AG08395 (cell line): ENCODE measurements around the gene GDPGP1.
A peak's percentile ranks its signal among the peaks of the same experiment; 100 is the strongest.

Source experiments
- DNase-seq: peaks from one replicate; pipeline ENCODE4 v3.0.0; 2012; ENCODE audit warnings: mixed read lengths, low spot score

The GDPGP1 gene

GRCh38 chr15:90205050-90205848, 28.8 kb upstream of the GDPGP1 start:
- no peak for DNase-seq

DNA sequence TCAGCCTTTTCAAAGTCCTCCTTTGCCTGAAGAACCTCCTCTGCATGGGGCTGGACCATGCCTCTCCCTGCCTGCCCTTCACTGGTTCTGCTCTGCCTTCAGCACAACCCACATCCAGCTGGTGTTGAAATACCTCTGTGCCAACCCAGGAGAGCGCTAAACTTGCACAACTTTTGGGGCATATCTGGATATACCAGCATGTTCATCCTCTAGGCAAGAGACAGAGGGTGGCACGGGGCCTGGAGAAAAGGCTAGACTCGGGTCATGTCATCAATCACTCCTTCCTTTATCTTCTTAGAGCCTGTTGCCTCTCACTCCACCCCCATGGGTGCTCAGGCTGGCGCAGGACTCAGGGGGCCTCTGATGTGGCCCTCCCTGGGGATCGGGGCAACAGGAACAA, 28.1 kb upstream of the GDPGP1 start:
- no peak for DNase-seq

DNA sequence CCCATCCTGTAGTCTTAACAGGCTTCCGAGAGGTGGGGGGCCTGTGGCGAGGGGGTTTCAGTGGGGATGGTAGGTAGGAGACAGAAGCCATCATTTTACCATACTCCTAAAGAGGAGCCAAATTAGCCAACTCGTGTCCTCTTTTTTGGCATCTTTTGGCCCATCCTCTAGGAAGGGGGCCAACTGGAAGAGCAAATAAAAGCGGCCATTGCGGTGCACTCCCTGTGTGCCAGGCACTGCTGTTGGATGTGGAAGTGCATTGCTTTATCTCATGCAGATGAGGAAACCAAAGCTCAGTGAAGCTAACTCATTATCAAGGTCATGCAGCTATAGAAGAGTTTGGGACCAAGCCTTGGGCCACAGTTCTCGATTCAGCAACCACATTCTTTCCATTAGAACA, 26.8 kb upstream of the GDPGP1 start:
- DNase-seq, result no peak

DNA sequence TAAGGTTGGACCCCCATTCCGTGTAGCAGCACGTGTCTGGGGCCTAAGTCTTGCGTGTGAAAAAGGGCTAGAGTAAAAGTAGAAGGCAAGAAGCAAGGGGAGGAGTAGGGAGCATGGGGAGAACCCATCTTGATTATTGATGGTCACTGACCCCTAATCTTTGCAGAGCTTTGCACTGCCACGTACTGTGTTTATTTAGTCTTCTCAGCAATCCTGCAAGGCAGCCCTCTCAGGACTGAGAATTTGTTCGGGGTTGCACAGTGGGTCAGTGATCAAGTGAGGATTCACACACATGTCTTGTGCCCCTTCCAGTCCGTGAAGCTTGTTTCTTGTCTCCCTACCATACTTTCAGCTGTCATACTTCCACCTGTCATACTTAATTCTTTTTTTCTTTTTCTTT, 25.7 kb upstream of the GDPGP1 start:
- no peak for DNase-seq

DNA sequence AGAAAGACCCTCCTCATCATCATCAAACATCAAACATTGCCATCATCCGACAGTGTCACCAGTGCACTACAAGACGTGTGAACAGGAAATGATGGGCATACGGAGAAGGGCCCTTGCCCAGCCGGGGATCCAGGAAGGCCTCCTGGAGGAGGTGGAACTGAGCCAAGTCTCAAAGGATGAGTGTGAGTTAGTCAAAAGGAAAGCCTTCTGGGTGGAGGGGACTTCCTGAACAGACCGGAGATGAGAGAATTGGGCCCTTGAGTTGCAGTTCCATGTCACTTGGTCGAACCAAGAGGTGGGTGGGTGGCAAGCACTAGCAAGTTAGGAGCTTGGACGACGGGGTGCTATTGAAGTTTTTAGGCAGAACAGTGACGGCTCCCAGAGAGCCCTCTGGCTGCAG, 24.4 kb upstream of the GDPGP1 start:
- DNase-seq, result no peak

DNA sequence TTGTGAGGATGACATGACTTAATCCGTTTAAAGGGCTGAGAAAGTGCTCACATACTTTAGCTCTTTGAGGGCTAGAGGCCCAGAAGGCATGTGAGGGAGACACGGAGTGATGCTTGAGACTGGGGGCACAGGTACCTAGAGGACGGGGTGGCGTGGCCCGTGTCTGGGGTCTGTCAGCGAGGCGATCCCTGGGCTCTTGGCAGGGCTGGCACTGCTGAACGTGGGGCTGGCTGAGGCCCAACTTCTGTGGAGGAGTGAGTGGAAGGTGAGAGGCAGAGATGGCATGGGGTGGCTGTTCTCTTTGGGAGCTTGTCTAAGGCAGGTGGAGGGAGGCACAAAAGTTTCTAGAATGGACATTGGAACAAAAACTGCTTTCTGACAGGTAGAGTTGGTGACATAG, 23.4 kb upstream of the GDPGP1 start:
- DNase-seq, result no peak

- no peak for DNase-seq
Observed at GRCh38 chr15:90211009-90211408, 23.0 kb upstream of the GDPGP1 start.

DNA sequence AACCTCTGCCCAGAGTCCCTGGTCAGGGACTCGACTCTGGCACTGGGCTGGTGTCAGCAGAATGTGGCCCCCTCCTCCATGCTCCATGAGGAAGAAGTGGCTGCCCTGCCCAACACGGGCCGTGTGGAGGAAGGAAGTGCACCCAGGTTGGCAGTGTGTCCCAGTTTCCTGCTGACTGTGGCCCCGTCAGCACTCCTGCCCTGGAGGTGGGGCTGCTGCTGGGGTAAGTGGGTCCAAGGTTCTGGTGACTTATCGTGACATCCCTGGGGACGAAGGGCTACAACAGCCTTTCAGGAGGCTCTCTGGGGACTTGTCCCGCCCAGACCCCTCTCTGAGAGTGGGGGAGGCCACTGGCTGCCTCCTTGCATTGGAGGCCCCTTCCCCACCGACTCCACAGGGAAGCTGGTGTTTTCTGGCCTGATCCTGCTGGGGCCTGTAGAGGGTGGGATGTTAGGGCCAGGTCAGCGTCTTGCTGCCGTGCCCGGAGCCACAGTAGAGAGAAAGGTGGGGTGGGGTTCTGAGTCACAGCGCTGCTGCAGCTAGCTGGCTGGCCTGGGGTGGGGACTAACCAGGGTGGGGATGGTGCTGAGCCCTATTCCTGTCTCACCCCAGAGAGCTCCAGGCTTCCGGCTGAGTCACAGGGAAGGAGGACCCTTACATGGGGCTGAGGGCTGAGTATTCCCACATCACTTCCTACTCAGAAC, 22.4 kb upstream of the GDPGP1 start:
- no peak for DNase-seq

GRCh38 chr15:90212221-90213098, 21.5 kb upstream of the GDPGP1 start:
- no peak for DNase-seq

- no peak for DNase-seq
Observed at GRCh38 chr15:90213122-90213817, 20.7 kb upstream of the GDPGP1 start.

DNA sequence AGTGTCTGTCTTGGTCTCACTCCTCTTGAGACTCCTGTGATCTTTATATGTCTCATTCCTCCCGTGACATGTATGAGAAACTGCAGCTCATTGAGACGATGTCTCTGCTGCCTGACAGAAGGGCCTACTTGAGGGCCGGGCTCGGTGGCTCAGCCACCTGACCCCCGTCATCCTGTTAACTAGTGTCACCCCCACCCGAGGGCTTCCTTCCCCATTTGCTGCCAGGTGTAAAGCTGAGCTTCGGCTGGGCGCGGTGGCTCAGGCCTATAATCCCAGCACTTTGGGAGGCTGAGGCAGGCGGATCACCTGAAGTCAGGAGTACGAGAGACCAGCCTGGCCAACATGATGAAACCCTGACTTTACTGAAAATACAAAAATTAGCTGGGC, 20.2 kb upstream of the GDPGP1 start:
- DNase-seq, result no peak

- peak; percentile 38 for DNase-seq
Observed at GRCh38 chr15:90214553-90215196, 19.3 kb upstream of the GDPGP1 start.

DNA sequence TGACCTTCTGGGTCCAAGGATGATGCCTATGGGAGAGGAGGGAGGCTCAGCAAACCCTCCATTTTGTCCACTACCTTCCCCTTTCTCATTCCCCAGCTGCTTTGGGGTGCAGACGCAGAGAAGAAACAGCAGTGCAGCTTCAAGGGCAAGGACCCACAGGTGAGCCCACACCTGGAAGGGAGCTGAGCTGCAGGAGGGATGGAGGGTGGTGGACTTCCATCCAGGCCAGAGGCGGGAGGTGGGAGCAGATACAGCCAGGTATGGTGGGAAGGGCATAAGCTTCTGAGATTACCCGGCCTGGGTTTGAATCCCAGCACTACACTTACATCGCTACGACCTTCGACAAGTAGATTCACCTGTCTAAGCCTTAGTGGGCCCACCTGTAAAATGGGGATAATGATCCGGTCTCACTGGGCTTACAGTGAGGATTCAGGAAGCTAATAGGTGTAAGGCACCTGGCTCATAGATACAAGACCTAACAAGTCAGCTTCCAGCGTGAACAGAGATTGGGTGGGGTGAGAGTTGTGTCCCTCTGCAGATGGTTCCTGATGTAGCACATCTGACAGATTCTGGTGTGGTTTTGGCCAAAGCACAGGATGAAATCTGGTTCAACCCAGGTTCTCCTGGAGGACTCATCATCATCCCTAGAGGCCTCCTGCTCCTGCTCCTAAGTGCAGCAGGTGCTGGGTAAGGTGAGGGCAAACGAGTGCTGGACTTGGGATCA, 16.2 kb upstream of the GDPGP1 start:
- DNase-seq, result no peak

DNA sequence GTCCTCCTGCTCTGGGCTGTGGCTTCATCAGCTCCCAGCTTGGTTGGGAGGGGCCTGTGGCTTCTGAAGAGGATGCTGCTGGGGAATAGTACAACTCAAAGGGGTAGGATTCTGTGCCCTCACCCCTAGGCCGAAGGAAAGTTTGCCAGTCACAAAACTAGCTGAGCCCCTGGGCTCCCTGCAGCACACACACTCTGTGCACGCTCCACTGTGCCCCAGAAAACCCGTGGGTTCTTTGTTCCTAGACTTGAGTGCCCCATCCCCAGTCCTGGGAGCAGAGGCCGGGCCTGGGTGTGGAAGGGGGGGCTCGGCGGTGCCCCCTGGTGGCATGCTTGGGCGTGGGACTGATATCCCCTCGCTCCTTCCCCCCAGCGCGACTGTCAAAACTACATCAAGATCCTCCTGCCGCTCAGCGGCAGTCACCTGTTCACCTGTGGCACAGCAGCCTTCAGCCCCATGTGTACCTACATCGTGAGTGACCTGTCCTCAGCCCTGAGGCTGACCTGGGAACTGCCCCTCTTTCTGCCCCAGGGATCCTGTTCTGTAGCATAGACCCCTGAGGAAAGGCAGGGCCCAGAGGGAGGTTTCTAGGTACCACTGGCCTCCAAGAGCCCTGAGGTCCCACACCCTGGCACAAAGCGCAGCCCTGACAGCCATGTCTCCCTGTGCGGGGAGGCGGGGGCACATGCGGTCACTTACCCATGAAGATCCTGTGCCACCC, 14.4 kb upstream of the GDPGP1 start:
- DNase-seq, result peak; percentile 64

DNA sequence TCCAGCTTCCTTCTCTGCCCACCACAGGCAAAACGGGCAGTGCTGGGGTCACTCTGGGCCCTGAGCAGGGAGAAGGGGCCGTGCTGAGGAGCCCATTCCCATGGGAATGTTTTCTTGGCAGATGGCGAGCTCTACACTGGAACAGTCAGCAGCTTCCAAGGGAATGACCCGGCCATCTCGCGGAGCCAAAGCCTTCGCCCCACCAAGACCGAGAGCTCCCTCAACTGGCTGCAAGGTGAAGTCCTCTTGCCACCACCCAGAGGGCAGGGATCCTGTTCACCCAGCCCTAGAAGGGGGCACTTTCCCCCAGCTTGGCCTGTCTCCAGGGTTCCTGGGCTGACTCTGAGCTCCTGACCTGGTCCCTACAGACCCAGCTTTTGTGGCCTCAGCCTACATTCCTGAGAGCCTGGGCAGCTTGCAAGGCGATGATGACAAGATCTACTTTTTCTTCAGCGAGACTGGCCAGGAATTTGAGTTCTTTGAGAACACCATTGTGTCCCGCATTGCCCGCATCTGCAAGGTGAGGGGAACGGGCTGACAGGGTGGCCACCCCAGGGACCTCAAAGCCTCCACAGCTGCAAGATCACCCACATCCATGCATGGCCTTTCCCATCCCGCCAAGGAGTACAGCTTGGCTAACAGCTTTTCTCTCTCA, 12.6 kb upstream of the GDPGP1 start:
- peak; percentile 93 for DNase-seq

DNA sequence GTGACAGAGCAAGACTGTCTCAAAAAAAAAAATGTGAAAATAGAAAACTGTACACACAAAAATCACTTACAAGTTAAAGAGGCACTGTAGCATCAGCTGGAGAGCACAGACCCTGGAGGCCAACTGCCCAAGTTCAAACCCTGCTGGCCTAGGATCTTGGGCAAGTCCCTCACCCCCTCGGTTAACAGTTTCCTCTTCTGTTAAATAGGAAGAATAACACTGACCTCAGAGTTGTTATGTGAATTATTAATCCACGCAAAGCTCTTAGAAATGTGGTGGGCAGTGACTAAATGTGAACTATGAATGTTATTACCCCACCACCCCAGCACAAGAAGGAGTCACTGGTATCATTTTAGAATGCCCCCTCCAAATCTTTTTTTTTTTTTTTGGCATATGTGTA, 11.5 kb upstream of the GDPGP1 start:
- DNase-seq, result no peak

GRCh38 chr15:90223441-90224165, 10.4 kb upstream of the GDPGP1 start:
- DNase-seq, result no peak

- DNase-seq, result no peak
Observed at GRCh38 chr15:90225047-90225446, 9.0 kb upstream of the GDPGP1 start.
